ENCODE data around the gene ST6GALNAC3. TPM values are rescaled to one million over a fixed set of nuclear protein-coding genes. Genes with fewer than 3 reads are reported as not detected.

The ST6GALNAC3 gene
- total and polyA plus RNA-seq, 2 experiments from 2014 or later, result 29.4 to 33.3 TPM

DNA sequence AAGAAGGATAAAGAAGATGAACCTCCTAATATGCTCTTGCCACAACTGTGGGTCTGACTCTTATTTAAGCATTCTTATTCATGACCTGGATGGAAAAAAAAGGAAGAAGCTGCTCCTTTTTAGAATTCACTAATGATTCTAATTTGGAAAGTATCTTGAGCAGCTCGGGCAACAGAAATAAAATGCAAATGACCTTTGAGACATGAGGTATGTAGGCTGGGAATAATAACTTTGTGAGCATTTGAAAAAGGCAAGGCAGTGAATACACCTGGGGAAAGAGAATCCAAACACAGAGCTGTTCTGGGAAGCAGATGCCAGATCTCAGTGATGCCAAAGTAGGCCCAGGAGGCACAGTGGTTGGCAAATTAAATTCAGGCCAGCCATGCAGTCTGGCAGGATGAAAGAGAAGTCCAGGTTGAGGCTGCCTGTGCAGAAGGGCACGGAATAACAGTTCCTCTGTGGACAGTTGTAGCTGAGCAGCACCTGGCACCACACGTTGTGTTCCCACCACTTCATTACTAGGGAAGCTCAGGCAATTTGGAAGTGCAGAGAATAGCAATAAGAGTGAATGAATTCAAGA is 471.9 kb downstream of the ST6GALNAC3 start:
- WGBS (ENCODE audit: low lambda C conversion rate, missing lambda C conversion rate), result 84% methylated on average over 3 of the region's 3 CpGs
- no peaks in the 10 kb centered on the region for H3K9me3 ChIP-seq (ENCODE audit: low read depth)
- H3K4me3 ChIP-seq, result no peak overlapping the region
- H3K27me3 ChIP-seq, result no peaks in the 10 kb centered on the region
- TF ChIP-seq EZH2 (IDR thresholded peaks at IDR 0.05; ENCODE audit: borderline replicate concordance) (no peak), EZH2phosphoT487 (IDR thresholded peaks at IDR 0.05; ENCODE audit: low read depth, severe bottlenecking, unreplicated experiment) (no peak)
- TF ChIP-seq, protein P1, sequence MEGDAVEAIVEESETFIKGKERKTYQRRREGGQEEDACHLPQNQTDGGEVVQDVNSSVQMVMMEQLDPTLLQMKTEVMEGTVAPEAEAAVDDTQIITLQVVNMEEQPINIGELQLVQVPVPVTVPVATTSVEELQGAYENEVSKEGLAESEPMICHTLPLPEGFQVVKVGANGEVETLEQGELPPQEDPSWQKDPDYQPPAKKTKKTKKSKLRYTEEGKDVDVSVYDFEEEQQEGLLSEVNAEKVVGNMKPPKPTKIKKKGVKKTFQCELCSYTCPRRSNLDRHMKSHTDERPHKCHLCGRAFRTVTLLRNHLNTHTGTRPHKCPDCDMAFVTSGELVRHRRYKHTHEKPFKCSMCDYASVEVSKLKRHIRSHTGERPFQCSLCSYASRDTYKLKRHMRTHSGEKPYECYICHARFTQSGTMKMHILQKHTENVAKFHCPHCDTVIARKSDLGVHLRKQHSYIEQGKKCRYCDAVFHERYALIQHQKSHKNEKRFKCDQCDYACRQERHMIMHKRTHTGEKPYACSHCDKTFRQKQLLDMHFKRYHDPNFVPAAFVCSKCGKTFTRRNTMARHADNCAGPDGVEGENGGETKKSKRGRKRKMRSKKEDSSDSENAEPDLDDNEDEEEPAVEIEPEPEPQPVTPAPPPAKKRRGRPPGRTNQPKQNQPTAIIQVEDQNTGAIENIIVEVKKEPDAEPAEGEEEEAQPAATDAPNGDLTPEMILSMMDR (IDR thresholded peaks at IDR 0.05; ENCODE audit: poor library complexity), result no peak
- no peaks in the 10 kb centered on the region for H3K4me1 ChIP-seq (ENCODE audit: insufficient read depth)
- no peak overlapping the region for H2AFZ ChIP-seq
- no peaks in the 10 kb centered on the region for H3K9me2 ChIP-seq (replicated peaks; ENCODE audit: insufficient read depth)
- no peaks in the 10 kb centered on the region for H4K20me1 ChIP-seq (ENCODE audit: insufficient read depth, poor library complexity, severe bottlenecking)
- no peak overlapping the region for H3K4me2 ChIP-seq
- no peak overlapping the region for H3K27ac ChIP-seq
- no peaks in the 10 kb centered on the region for H3K36me3 ChIP-seq (replicated peaks; ENCODE audit: insufficient read depth, low read depth)
- H3K79me2 ChIP-seq, result no peaks in the 10 kb centered on the region
- no peak for DNase-seq (ENCODE audit: low spot score)

DNA sequence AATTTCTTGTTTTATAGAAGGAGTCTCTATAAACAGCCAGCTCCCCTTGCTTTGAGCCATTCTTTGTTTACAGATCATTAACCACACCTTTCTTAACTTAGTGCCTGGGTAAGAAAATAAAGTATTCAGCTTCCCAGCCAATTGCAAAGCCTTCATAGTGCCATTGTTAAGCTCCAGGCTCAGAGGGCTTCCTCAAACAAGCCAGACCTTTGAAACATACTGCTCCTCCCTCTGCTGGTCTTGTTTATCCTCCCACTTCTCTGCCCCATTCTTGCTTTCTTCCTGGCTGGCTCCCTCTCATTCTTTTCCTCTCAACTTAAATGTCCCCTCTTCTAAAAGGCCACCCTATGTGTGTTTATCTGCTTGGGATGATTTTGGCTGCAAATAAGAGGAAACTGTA is 473.4 kb downstream of the ST6GALNAC3 start:
- no peaks in the 10 kb centered on the region for H3K4me1 ChIP-seq (ENCODE audit: insufficient read depth)
- no peak overlapping the region for H3K4me2 ChIP-seq
- no peak for TF ChIP-seq EZH2 (IDR thresholded peaks at IDR 0.05; ENCODE audit: borderline replicate concordance)
- TF ChIP-seq, protein P1 (IDR thresholded peaks at IDR 0.05; ENCODE audit: poor library complexity), result no peak
- no peak for TF ChIP-seq EZH2phosphoT487 (IDR thresholded peaks at IDR 0.05; ENCODE audit: low read depth, severe bottlenecking, unreplicated experiment)
- H4K20me1 ChIP-seq (ENCODE audit: insufficient read depth, poor library complexity, severe bottlenecking), result no peaks in the 10 kb centered on the region
- H3K9me3 ChIP-seq (ENCODE audit: low read depth), result no peaks in the 10 kb centered on the region
- no peak overlapping the region for H2AFZ ChIP-seq
- no peaks in the 10 kb centered on the region for H3K79me2 ChIP-seq
- H3K9me2 ChIP-seq (replicated peaks; ENCODE audit: insufficient read depth), result no peaks in the 10 kb centered on the region
- peak; percentile 46 for DNase-seq (ENCODE audit: low spot score)
- H3K27ac ChIP-seq, result peak overlapping the region; percentile 75
- H3K36me3 ChIP-seq (replicated peaks; ENCODE audit: insufficient read depth, low read depth), result no peaks in the 10 kb centered on the region
- no peak overlapping the region for H3K4me3 ChIP-seq
- no peaks in the 10 kb centered on the region for H3K27me3 ChIP-seq

DNA sequence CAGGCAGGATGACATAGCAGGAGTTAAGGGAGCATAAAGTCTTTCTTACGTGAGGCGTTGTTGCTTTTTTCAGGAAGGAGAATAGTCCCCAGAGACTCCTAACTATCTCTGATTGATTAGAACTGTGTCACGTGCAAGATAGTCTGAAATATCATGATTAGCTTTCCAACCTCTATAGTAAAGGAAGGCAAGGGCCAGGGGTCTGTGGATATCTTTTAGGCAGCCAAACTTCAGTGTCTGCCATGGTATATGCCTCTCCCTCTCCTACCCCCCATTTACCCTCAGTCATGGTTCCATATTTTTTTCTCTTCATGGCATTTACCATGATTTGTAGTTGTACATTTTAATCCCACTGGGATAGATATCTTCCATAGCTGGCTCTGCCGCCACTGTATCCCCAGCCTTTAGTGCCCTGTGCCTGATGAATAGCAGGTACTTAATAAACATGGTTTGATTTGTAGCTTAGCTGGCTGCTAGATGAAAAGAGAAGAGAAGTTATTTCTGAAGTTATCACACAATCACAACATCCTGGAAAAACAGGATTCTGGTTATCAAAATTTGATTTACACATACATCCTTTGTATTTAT is 474.1 kb downstream of the ST6GALNAC3 start:
- Histone ChIP-seq H3K36me3 (replicated peaks; ENCODE audit: insufficient read depth, low read depth) (no peaks in the 10 kb centered on the region), H2AFZ (peak overlapping the region; percentile 27), H4K20me1 (ENCODE audit: insufficient read depth, poor library complexity, severe bottlenecking) (no peaks in the 10 kb centered on the region), H3K27me3 (no peaks in the 10 kb centered on the region), H3K9me3 (ENCODE audit: low read depth) (no peaks in the 10 kb centered on the region), H3K9me2 (replicated peaks; ENCODE audit: insufficient read depth) (no peaks in the 10 kb centered on the region), H3K4me2 (no peak overlapping the region), H3K4me3 (no peak overlapping the region), H3K27ac (peak overlapping the region; percentile 75), H3K79me2 (no peaks in the 10 kb centered on the region), H3K4me1 (ENCODE audit: insufficient read depth) (no peaks in the 10 kb centered on the region)
- no peak for DNase-seq (ENCODE audit: low spot score)
- TF ChIP-seq EZH2phosphoT487 (IDR thresholded peaks at IDR 0.05; ENCODE audit: low read depth, severe bottlenecking, unreplicated experiment) (no peak), EZH2 (IDR thresholded peaks at IDR 0.05; ENCODE audit: borderline replicate concordance) (no peak)
- TF ChIP-seq, protein P1 (IDR thresholded peaks at IDR 0.05; ENCODE audit: poor library complexity), result no peak
- WGBS (ENCODE audit: low lambda C conversion rate, missing lambda C conversion rate), result 92% methylated on average over 4 of the region's 4 CpGs

Data from hepatocyte (in vitro differentiated cells).